Activated CD8-positive, alpha-beta T cell treated with anti-CD3 and anti-CD28 coated beads, Interleukin-2, amount 10 ng/mL, durations not matched to agents 7 days and 5 days (primary cell): ENCODE data around the gene GALNT9. TPM values are rescaled to one million over a fixed set of nuclear protein-coding genes. Genes with fewer than 3 reads are reported as not detected.
"Not testable (repeated sequence)": the region's sequence is repeated elsewhere in the genome, so short reads cannot be mapped to it uniquely, and the experiment has no call there.

ENCODE experiments used
- ATAC-seq: fragments of 150-1000 bp; cut with Tn5 transposase; one replicate; pipeline ENCODE4 v1.10.0; 2021; ENCODE audit warnings: moderate library complexity
- CTCF ChIA-PET: fragments of 350-600 bp; sonication (Branson Sonifier 250); formaldehyde crosslinking; loops from one replicate; lab custom pipeline; 2021; ENCODE audit warnings: antibody characterized with exemption; lab: Charles Lee
- POLR2A ChIA-PET: fragments of 350-600 bp; sonication (Branson Sonifier 250); formaldehyde crosslinking; loops from one replicate; lab custom pipeline; 2021; ENCODE audit warnings: antibody characterized with exemption; lab: Charles Lee
- DNase-seq: peaks from one replicate; pipeline ENCODE4 v3.0.0-alpha.2; 2020
- H3K27ac Mint-ChIP-seq: one replicate; pipeline ENCODE4 v1.8.0; 2021; ENCODE audit warnings: mild to moderate bottlenecking, mixed read lengths
- H3K27me3 Mint-ChIP-seq: one replicate; pipeline ENCODE4 v1.8.0; 2021; ENCODE audit warnings: low read depth, mixed read lengths
- H3K36me3 Mint-ChIP-seq: one replicate; pipeline ENCODE4 v1.8.0; 2021; ENCODE audit warnings: low read depth, mixed read lengths
- H3K4me1 Mint-ChIP-seq: one replicate; pipeline ENCODE4 v1.8.0; 2021; ENCODE audit warnings: low read depth, mixed read lengths
- H3K4me3 Mint-ChIP-seq: one replicate; pipeline ENCODE4 v1.8.0; 2021; ENCODE audit warnings: mild to moderate bottlenecking, mixed read lengths
- H3K9me3 Mint-ChIP-seq: one replicate; pipeline ENCODE4 v1.8.0; 2022; ENCODE audit warnings: mixed read lengths; ENCODE audit not compliant: insufficient read depth
- total RNA-seq, 2 experiments: library from RNA; stranded (reverse); gene quantifications; one replicate each; pipeline ENCODE4 v1.2.3, GENCODE V29; 2021

The GALNT9 gene
- total RNA-seq, 2 experiments from 2014 or later: not detected

GRCh38 chr12:132224484-132224883 is 104.9 kb downstream of the GALNT9 start:
- CTCF ChIA-PET: no interaction called here
- Mint-ChIP-seq H3K27me3 (peaks cover 8% of the 10 kb centered on the region), H3K27ac (no peak overlapping the region), H3K36me3 (no peaks in the 10 kb centered on the region), H3K9me3 (no peaks in the 10 kb centered on the region), H3K4me3 (no peak overlapping the region), H3K4me1 (peaks cover 8% of the 10 kb centered on the region)
- peak; percentile 13 for ATAC-seq
- POLR2A ChIA-PET: no interaction called here
- no peak for DNase-seq

GRCh38 chr12:132222808-132223173 is 106.6 kb downstream of the GALNT9 start:
- H3K9me3 Mint-ChIP-seq: no peaks in the 10 kb centered on the region
- ATAC-seq (peak; percentile 24), DNase-seq (no peak)
- ChIA-PET POLR2A (no interaction called here), CTCF (no interaction called here)
- no peaks in the 10 kb centered on the region for H3K36me3 Mint-ChIP-seq
- peak overlapping the region; percentile 68 for H3K27ac Mint-ChIP-seq
- peaks cover 8% of the 10 kb centered on the region for H3K4me1 Mint-ChIP-seq
- no peak overlapping the region for H3K4me3 Mint-ChIP-seq
- H3K27me3 Mint-ChIP-seq: peaks cover 10% of the 10 kb centered on the region

- ChIA-PET POLR2A (no interaction called here), CTCF (interaction anchor here (1.8 kb wide), 1 partner anchor 68 kb away, joined by 6 read pairs; no protein-coding TSS in a partner anchor)
- Mint-ChIP-seq H3K36me3 (no peaks in the 10 kb centered on the region), H3K27me3 (peaks cover 13% of the 10 kb centered on the region), H3K4me1 (peaks cover 8% of the 10 kb centered on the region), H3K9me3 (no peaks in the 10 kb centered on the region), H3K4me3 (no peak overlapping the region), H3K27ac (peak overlapping the region; percentile 68)
- DNase-seq: peak; percentile 68
- ATAC-seq: peak; percentile 63
Observed at GRCh38 chr12:132222096-132222807, 107.1 kb downstream of the GALNT9 start.

GRCh38 chr12:132219761-132220160 is 109.6 kb downstream of the GALNT9 start:
- not testable (repeated sequence) for H3K4me1 Mint-ChIP-seq, ATAC-seq, H3K27ac Mint-ChIP-seq, H3K9me3 Mint-ChIP-seq, H3K4me3 Mint-ChIP-seq, DNase-seq, H3K36me3 Mint-ChIP-seq
- CTCF ChIA-PET: interaction anchor here (0.8 to 2.0 kb wide), 6 partner anchors 36 to 66 kb away, joined by 3 to 35 read pairs (median 4); no protein-coding TSS in a partner anchor
- H3K27me3 Mint-ChIP-seq: peaks cover 15% of the 10 kb centered on the region
- POLR2A ChIA-PET: interaction anchor here (0.5 kb wide), 1 partner anchor 67 kb away, joined by 3 read pairs; no protein-coding TSS in a partner anchor

GRCh38 chr12:132219323-132219722 is 110.1 kb downstream of the GALNT9 start:
- H3K4me1 Mint-ChIP-seq: peaks cover 8% of the 10 kb centered on the region
- no peak for DNase-seq
- ATAC-seq: no peak
- no peaks in the 10 kb centered on the region for H3K9me3 Mint-ChIP-seq
- CTCF ChIA-PET: interaction anchor here (0.8 to 2.0 kb wide), 7 partner anchors 35 to 73 kb away, joined by 3 to 35 read pairs (median 4); no protein-coding TSS in a partner anchor
- POLR2A ChIA-PET: interaction anchor here (0.5 kb wide), 1 partner anchor 67 kb away, joined by 3 read pairs; no protein-coding TSS in a partner anchor
- H3K4me3 Mint-ChIP-seq: no peak overlapping the region
- H3K27me3 Mint-ChIP-seq: peaks cover 15% of the 10 kb centered on the region
- H3K27ac Mint-ChIP-seq: no peak overlapping the region
- H3K36me3 Mint-ChIP-seq: no peaks in the 10 kb centered on the region

GRCh38 chr12:132218915-132219314 is 110.5 kb downstream of the GALNT9 start:
- Mint-ChIP-seq H3K9me3 (no peaks in the 10 kb centered on the region), H3K4me3 (no peak overlapping the region), H3K27me3 (peaks cover 15% of the 10 kb centered on the region), H3K27ac (no peak overlapping the region), H3K36me3 (no peaks in the 10 kb centered on the region), H3K4me1 (peaks cover 8% of the 10 kb centered on the region)
- peak; percentile 53 for DNase-seq
- ChIA-PET POLR2A (no interaction called here), CTCF (interaction anchor here (0.8 to 2.0 kb wide), 7 partner anchors 35 to 72 kb away, joined by 3 to 35 read pairs (median 4); no protein-coding TSS in a partner anchor)
- peak; percentile 43 for ATAC-seq

- Mint-ChIP-seq H3K9me3 (no peaks in the 10 kb centered on the region), H3K36me3 (no peaks in the 10 kb centered on the region), H3K4me1 (peaks cover 8% of the 10 kb centered on the region), H3K27ac (no peak overlapping the region), H3K4me3 (no peak overlapping the region), H3K27me3 (peaks cover 15% of the 10 kb centered on the region)
- CTCF ChIA-PET: interaction anchor here (1.1 to 2.0 kb wide), 2 partner anchors 34 to 72 kb away, joined by 3 to 16 read pairs; no protein-coding TSS in a partner anchor
- no peak for ATAC-seq
- no peak for DNase-seq
- POLR2A ChIA-PET: no interaction called here
Observed at GRCh38 chr12:132218527-132218875, 110.9 kb downstream of the GALNT9 start.

GRCh38 chr12:132217800-132218526 is 111.4 kb downstream of the GALNT9 start:
- H3K27ac Mint-ChIP-seq: no peak overlapping the region
- H3K4me3 Mint-ChIP-seq: no peak overlapping the region
- CTCF ChIA-PET: no interaction called here
- no peak for ATAC-seq
- POLR2A ChIA-PET: no interaction called here
- peaks cover 8% of the 10 kb centered on the region for H3K4me1 Mint-ChIP-seq
- DNase-seq: no peak
- H3K36me3 Mint-ChIP-seq: no peaks in the 10 kb centered on the region
- H3K27me3 Mint-ChIP-seq: peaks cover 15% of the 10 kb centered on the region
- no peaks in the 10 kb centered on the region for H3K9me3 Mint-ChIP-seq

GRCh38 chr12:132217371-132217770 is 112.0 kb downstream of the GALNT9 start:
- peaks cover 15% of the 10 kb centered on the region for H3K27me3 Mint-ChIP-seq
- H3K4me3 Mint-ChIP-seq: no peak overlapping the region
- no peaks in the 10 kb centered on the region for H3K36me3 Mint-ChIP-seq
- no peak overlapping the region for H3K27ac Mint-ChIP-seq
- CTCF ChIA-PET: no interaction called here
- ATAC-seq (no peak), DNase-seq (no peak)
- H3K4me1 Mint-ChIP-seq: peaks cover 5% of the 10 kb centered on the region
- POLR2A ChIA-PET: no interaction called here
- H3K9me3 Mint-ChIP-seq: no peaks in the 10 kb centered on the region

GRCh38 chr12:132216354-132216987 is 112.9 kb downstream of the GALNT9 start:
- Mint-ChIP-seq H3K27ac (no peak overlapping the region), H3K4me1 (no peaks in the 10 kb centered on the region), H3K4me3 (no peak overlapping the region), H3K9me3 (no peaks in the 10 kb centered on the region), H3K36me3 (no peaks in the 10 kb centered on the region), H3K27me3 (peaks cover 14% of the 10 kb centered on the region)
- DNase-seq (no peak), ATAC-seq (no peak)
- ChIA-PET POLR2A (no interaction called here), CTCF (no interaction called here)

- POLR2A ChIA-PET: no interaction called here
- H3K4me3 Mint-ChIP-seq: no peak overlapping the region
- no peak overlapping the region for H3K27ac Mint-ChIP-seq
- H3K9me3 Mint-ChIP-seq: no peaks in the 10 kb centered on the region
- CTCF ChIA-PET: no interaction called here
- peaks cover 12% of the 10 kb centered on the region for H3K27me3 Mint-ChIP-seq
- no peak for DNase-seq
- no peaks in the 10 kb centered on the region for H3K36me3 Mint-ChIP-seq
- no peak for ATAC-seq
- H3K4me1 Mint-ChIP-seq: no peaks in the 10 kb centered on the region
Observed at GRCh38 chr12:132215299-132215989, 113.9 kb downstream of the GALNT9 start.
